Rectal smooth muscle tissue (tissue), 1 donor: ENCODE results near the gene MTG2.

Source experiments
- H3K27ac ChIP-seq: one replicate; pipeline ENCODE4 v1.7.0; 2013; ENCODE audit warnings: low read depth, low read length, inconsistent platforms
- H3K27me3 ChIP-seq: one replicate; pipeline ENCODE4 v1.7.0; 2013; ENCODE audit warnings: low read length; ENCODE audit not compliant: control insufficient read depth, insufficient read depth
- H3K36me3 ChIP-seq: one replicate; pipeline ENCODE4 v1.7.0; 2013; ENCODE audit warnings: low read length; ENCODE audit not compliant: control insufficient read depth, insufficient read depth
- H3K4me1 ChIP-seq: one replicate; pipeline ENCODE4 v1.7.0; 2013; ENCODE audit warnings: low read length; ENCODE audit not compliant: control insufficient read depth, insufficient read depth
- H3K4me3 ChIP-seq: one replicate; pipeline ENCODE4 v1.7.0; 2013; ENCODE audit warnings: low read length
- H3K9ac ChIP-seq: one replicate; pipeline ENCODE4 v1.7.0; 2013; ENCODE audit warnings: low read length

MTG2 gene

GRCh38 chr20:62219101-62219991 lies 36.5 kb downstream of the MTG2 start:
- no peak overlapping the region for H3K4me3 ChIP-seq
- no peak overlapping the region for H3K27ac ChIP-seq

GRCh38 chr20:62219992-62220665 lies 37.3 kb downstream of the MTG2 start, which contains the start of gene HRH3:
TSS of gene HRH3 (minus strand) at chr20:62220278. CDS start at chr20:62219970, 308 bp downstream.
- Histone ChIP-seq H3K4me3 (no peak within 1 kb of the TSS), H3K27ac (no peak within 1 kb of the TSS), H3K27me3 (peaks cover 46% of the 10 kb centered on the region), H3K9ac (no peak within 1 kb of the TSS), H3K4me1 (no peaks in the 10 kb centered on the region), H3K36me3 (no peaks in the 10 kb centered on the region)

More at GRCh38 chr20:62219101-62219991, 36.5 kb downstream of the MTG2 start:
- Histone ChIP-seq H3K9ac (no peak overlapping the region), H3K27me3 (peaks cover 48% of the 10 kb centered on the region), H3K36me3 (no peaks in the 10 kb centered on the region), H3K4me1 (no peaks in the 10 kb centered on the region)

- H3K27ac ChIP-seq = no peak overlapping the region
- no peak overlapping the region for H3K4me3 ChIP-seq
- H3K9ac ChIP-seq = no peak overlapping the region
- H3K36me3 ChIP-seq = no peaks in the 10 kb centered on the region
- no peaks in the 10 kb centered on the region for H3K4me1 ChIP-seq
- peaks cover 45% of the 10 kb centered on the region for H3K27me3 ChIP-seq
Measured at GRCh38 chr20:62220666-62221568, 38.1 kb downstream of the MTG2 start.

GRCh38 chr20:62222266-62222850 lies 39.5 kb downstream of the MTG2 start:
- peaks cover 43% of the 10 kb centered on the region for H3K27me3 ChIP-seq
- H3K4me3 ChIP-seq = no peak overlapping the region
- H3K27ac ChIP-seq = no peak overlapping the region
- no peak overlapping the region for H3K9ac ChIP-seq
- H3K4me1 ChIP-seq = no peaks in the 10 kb centered on the region
- no peaks in the 10 kb centered on the region for H3K36me3 ChIP-seq

- Histone ChIP-seq H3K9ac (no peak overlapping the region), H3K27me3 (peaks cover 45% of the 10 kb centered on the region), H3K36me3 (no peaks in the 10 kb centered on the region), H3K27ac (no peak overlapping the region), H3K4me1 (no peaks in the 10 kb centered on the region), H3K4me3 (no peak overlapping the region)
Measured at GRCh38 chr20:62222972-62223371, 40.1 kb downstream of the MTG2 start.

GRCh38 chr20:62223571-62223970 lies 40.7 kb downstream of the MTG2 start:
- Histone ChIP-seq H3K36me3 (no peaks in the 10 kb centered on the region), H3K4me3 (no peak overlapping the region), H3K27me3 (peaks cover 42% of the 10 kb centered on the region), H3K9ac (no peak overlapping the region), H3K27ac (no peak overlapping the region), H3K4me1 (no peaks in the 10 kb centered on the region)

GRCh38 chr20:62224113-62224855 lies 41.5 kb downstream of the MTG2 start:
- H3K4me1 ChIP-seq = no peaks in the 10 kb centered on the region
- H3K9ac ChIP-seq = no peak overlapping the region
- H3K4me3 ChIP-seq = no peak overlapping the region
- H3K27ac ChIP-seq = no peak overlapping the region
- peaks cover 39% of the 10 kb centered on the region for H3K27me3 ChIP-seq
- no peaks in the 10 kb centered on the region for H3K36me3 ChIP-seq

GRCh38 chr20:62225026-62225425 lies 42.2 kb downstream of the MTG2 start:
- H3K27me3 ChIP-seq = peaks cover 36% of the 10 kb centered on the region

GRCh38 chr20:62225820-62226635 lies 43.2 kb downstream of the MTG2 start:
- H3K27ac ChIP-seq = no peak overlapping the region
- H3K36me3 ChIP-seq = no peaks in the 10 kb centered on the region
- H3K4me3 ChIP-seq = no peak overlapping the region
- H3K9ac ChIP-seq = no peak overlapping the region
- no peaks in the 10 kb centered on the region for H3K4me1 ChIP-seq
- H3K27me3 ChIP-seq = peaks cover 32% of the 10 kb centered on the region

More at GRCh38 chr20:62225026-62225425, 42.2 kb downstream of the MTG2 start:
- no peak overlapping the region for H3K9ac ChIP-seq
- no peaks in the 10 kb centered on the region for H3K4me1 ChIP-seq
- no peak overlapping the region for H3K4me3 ChIP-seq
- no peaks in the 10 kb centered on the region for H3K36me3 ChIP-seq
- H3K27ac ChIP-seq = no peak overlapping the region

GRCh38 chr20:62226707-62227590 lies 44.1 kb downstream of the MTG2 start:
- Histone ChIP-seq H3K36me3 (no peaks in the 10 kb centered on the region), H3K27me3 (peaks cover 23% of the 10 kb centered on the region), H3K9ac (no peak overlapping the region), H3K4me1 (no peaks in the 10 kb centered on the region), H3K4me3 (no peak overlapping the region), H3K27ac (no peak overlapping the region)
